Mesenchymal stem cell (in vitro differentiated cells and primary cell): ENCODE data around the gene CAMSAP3.

ENCODE experiments used
- DNase-seq: peaks from one replicate; pipeline ENCODE4 v3.0.0-alpha.2; 2013
- H2AFZ ChIP-seq: one replicate; pipeline ENCODE4 v1.6.1; 2013; ENCODE audit warnings: low read depth, mild to moderate bottlenecking, control low read depth, inconsistent platforms, low read length, moderate library complexity
- H2AK5ac ChIP-seq: 2 replicates; pipeline ENCODE4 v1.6.1; 2013; ENCODE audit warnings: low read length, moderate library complexity, mild to moderate bottlenecking, inconsistent platforms; ENCODE audit not compliant: severe bottlenecking
- H2BK120ac ChIP-seq: one replicate; pipeline ENCODE4 v1.6.1; 2013; ENCODE audit warnings: low read depth, mild to moderate bottlenecking, inconsistent platforms, low read length, moderate library complexity
- H2BK12ac ChIP-seq, 2 experiments: one replicate each; pipeline ENCODE4 v1.6.1; 2013; ENCODE audit warnings: inconsistent platforms in 2 of 2, low read length in 2 of 2, mild to moderate bottlenecking in 2 of 2, moderate library complexity in 2 of 2, control low read depth in 1 of 2
- H2BK15ac ChIP-seq: one replicate; pipeline ENCODE4 v1.6.1; 2013; ENCODE audit warnings: mild to moderate bottlenecking, low read depth, inconsistent platforms; ENCODE audit not compliant: poor library complexity, severe bottlenecking
- H2BK5ac ChIP-seq: 2 replicates; pipeline ENCODE4 v1.6.1; 2013; ENCODE audit warnings: low read depth, mild to moderate bottlenecking, low read length, control low read depth, inconsistent platforms; ENCODE audit not compliant: poor library complexity, severe bottlenecking
- H3K14ac ChIP-seq, 2 experiments: one replicate each; pipeline ENCODE4 v1.6.1; 2013; ENCODE audit warnings: inconsistent platforms in 2 of 2, low read length in 2 of 2, control low read depth in 1 of 2, mild to moderate bottlenecking in 1 of 2, moderate library complexity in 1 of 2
- H3K18ac ChIP-seq, 2 experiments: one replicate each; pipeline ENCODE4 v1.6.1; 2013; ENCODE audit warnings: inconsistent platforms in 2 of 2, low read length in 2 of 2, control low read depth in 1 of 2, low read depth in 1 of 2, mild to moderate bottlenecking in 1 of 2
- H3K23ac ChIP-seq, 2 experiments: one replicate each; pipeline ENCODE4 v1.6.1; 2013; ENCODE audit warnings: inconsistent platforms in 2 of 2, low read length in 2 of 2, mild to moderate bottlenecking in 2 of 2, moderate library complexity in 2 of 2, control low read depth in 1 of 2
- H3K27ac ChIP-seq: 2 replicates; pipeline ENCODE4 v1.5.1; 2013; ENCODE audit warnings: mild to moderate bottlenecking, moderate library complexity, low read length, control low read depth, inconsistent platforms; ENCODE audit not compliant: poor library complexity, severe bottlenecking
- H3K27me3 ChIP-seq, 2 experiments: 2 replicates each; pipeline versions ENCODE4 v1.6.1 to v1.7.0; 2013; ENCODE audit warnings: low read length in 2 of 2, mild to moderate bottlenecking in 2 of 2, moderate library complexity in 2 of 2, control low read depth in 1 of 2, inconsistent platforms in 1 of 2; ENCODE audit not compliant: control insufficient read depth in 1 of 2, insufficient read depth in 1 of 2
- H3K36me3 ChIP-seq, 2 experiments: 2 replicates each; pipeline versions ENCODE4 v1.6.1 to v1.7.0; 2013; ENCODE audit warnings: low read length in 2 of 2, control low read depth in 1 of 2, inconsistent platforms in 1 of 2, low read depth in 1 of 2, mild to moderate bottlenecking in 1 of 2; ENCODE audit not compliant: insufficient read depth in 2 of 2, control insufficient read depth in 1 of 2
- H3K4ac ChIP-seq, 2 experiments: one replicate each; pipeline ENCODE4 v1.6.1; 2013; ENCODE audit warnings: inconsistent platforms in 2 of 2, low read length in 2 of 2, mild to moderate bottlenecking in 2 of 2, moderate library complexity in 2 of 2, control low read depth in 1 of 2, low read depth in 1 of 2
- H3K4me1 ChIP-seq: 2 replicates; pipeline ENCODE4 v1.6.1; 2013; ENCODE audit warnings: low read depth, low read length, control low read depth; ENCODE audit not compliant: control insufficient read depth, insufficient read depth
- H3K4me2 ChIP-seq: 2 replicates; pipeline ENCODE4 v1.6.1; 2013; ENCODE audit warnings: low read length, mild to moderate bottlenecking, inconsistent platforms; ENCODE audit not compliant: poor library complexity, severe bottlenecking
- H3K4me3 ChIP-seq, 2 experiments: 2 replicates each; pipeline versions ENCODE4 v1.5.1 to v1.7.0; 2013; ENCODE audit warnings: low read length in 2 of 2, mild to moderate bottlenecking in 2 of 2, control low read depth in 1 of 2, low read depth in 1 of 2; ENCODE audit not compliant: insufficient read depth in 1 of 2
- H3K79me1 ChIP-seq: replicated peaks from 2 replicates; pipeline ENCODE4 v1.6.1; 2013; ENCODE audit warnings: mild to moderate bottlenecking, control low read depth, low read length, inconsistent platforms; ENCODE audit not compliant: poor library complexity, severe bottlenecking
- H3K9ac ChIP-seq: 2 replicates; pipeline ENCODE4 v1.7.0; 2013; ENCODE audit warnings: mild to moderate bottlenecking, low read length, moderate library complexity
- H3K9me3 ChIP-seq: 2 replicates; pipeline ENCODE4 v1.7.0; 2013; ENCODE audit warnings: mild to moderate bottlenecking, low read length; ENCODE audit not compliant: control insufficient read depth
- H4K8ac ChIP-seq: one replicate; pipeline ENCODE4 v1.6.1; 2013; ENCODE audit warnings: inconsistent platforms, mild to moderate bottlenecking, low read length, moderate library complexity
- H4K91ac ChIP-seq: one replicate; pipeline ENCODE4 v1.6.1; 2013; ENCODE audit warnings: mild to moderate bottlenecking, low read length, inconsistent platforms
- WGBS: methylation state at CpG from one replicate; pipeline ENCODE4 v1.1.7; 2013; ENCODE audit warnings: mixed read lengths; 5-methylcytosine and 5-hydroxymethylcytosine counted together

Gene CAMSAP3

DNA sequence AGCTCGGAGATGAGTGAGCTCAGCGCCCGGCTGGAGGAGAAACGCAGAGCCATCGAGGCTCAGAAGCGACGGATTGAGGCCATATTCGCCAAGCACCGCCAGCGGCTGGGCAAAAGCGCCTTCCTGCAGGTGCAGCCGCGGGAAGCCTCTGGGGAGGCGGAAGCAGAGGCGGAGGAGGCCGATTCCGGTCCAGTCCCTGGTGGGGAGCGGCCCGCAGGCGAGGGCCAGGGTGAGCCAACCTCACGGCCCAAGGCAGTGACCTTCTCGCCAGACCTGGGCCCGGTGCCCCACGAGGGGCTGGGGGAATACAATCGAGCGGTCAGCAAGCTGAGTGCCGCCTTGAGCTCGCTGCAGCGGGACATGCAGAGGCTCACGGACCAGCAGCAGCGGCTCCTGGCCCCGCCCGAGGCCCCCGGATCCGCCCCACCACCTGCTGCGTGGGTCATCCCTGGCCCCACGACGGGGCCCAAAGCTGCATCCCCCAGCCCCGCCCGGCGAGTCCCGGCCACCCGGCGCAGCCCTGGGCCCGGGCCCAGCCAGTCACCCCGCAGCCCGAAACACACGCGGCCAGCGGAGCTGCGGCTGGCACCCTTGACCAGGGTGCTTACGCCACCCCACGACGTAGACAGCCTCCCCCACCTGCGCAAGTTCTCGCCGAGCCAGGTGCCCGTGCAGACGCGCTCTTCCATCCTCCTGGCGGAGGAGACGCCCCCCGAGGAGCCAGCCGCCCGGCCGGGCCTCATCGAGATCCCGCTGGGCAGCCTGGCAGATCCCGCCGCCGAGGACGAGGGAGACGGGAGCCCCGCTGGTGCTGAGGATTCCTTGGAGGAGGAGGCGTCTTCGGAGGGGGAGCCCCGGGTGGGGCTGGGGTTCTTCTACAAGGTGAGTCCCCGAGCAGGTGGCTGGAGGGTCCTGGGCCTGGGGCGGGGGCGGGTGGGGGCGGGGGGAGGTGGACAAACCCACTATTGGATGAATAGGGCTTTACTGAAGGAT is 16.9 kb downstream of the CAMSAP3 start:
- Histone ChIP-seq H2BK5ac (no peak overlapping the region), H2BK12ac (no peak overlapping the region), H3K27me3 (no peaks in the 10 kb centered on the region), H2AK5ac (no peak overlapping the region), H4K91ac (peak overlapping the region; percentile 27), H3K4me1 (no peaks in the 10 kb centered on the region), H3K4ac (no peak overlapping the region), H3K23ac (no peak overlapping the region), H3K27ac (no peak overlapping the region), H3K36me3 (peaks cover 0 to 15% of the 10 kb centered on the region in 2 experiments), H3K9me3 (no peaks in the 10 kb centered on the region), H3K79me1 (no peaks in the 10 kb centered on the region), H3K18ac (no peak overlapping the region), H3K4me2 (no peak overlapping the region), H4K8ac (no peak overlapping the region), H3K9ac (no peak overlapping the region), H3K14ac (no peak overlapping the region), H2AFZ (no peak overlapping the region), H3K4me3 (no peak overlapping the region), H2BK120ac (no peak overlapping the region), H2BK15ac (no peak overlapping the region)
- WGBS, result 90% methylated on average over 77 of the region's 81 CpGs
- no peak for DNase-seq

- Histone ChIP-seq H3K14ac (no peak overlapping the region), H2BK12ac (no peak overlapping the region), H3K79me1 (no peaks in the 10 kb centered on the region), H3K9me3 (no peaks in the 10 kb centered on the region), H3K36me3 (peaks cover 6 to 40% of the 10 kb centered on the region in 2 experiments), H3K27me3 (no peaks in the 10 kb centered on the region), H3K4me1 (no peaks in the 10 kb centered on the region), H3K18ac (no peak overlapping the region), H3K23ac (no peak overlapping the region), H2BK15ac (no peak overlapping the region), H2AFZ (no peak overlapping the region), H3K9ac (no peak overlapping the region), H3K27ac (no peak overlapping the region), H3K4me3 (no peak overlapping the region), H4K8ac (no peak overlapping the region), H3K4ac (no peak overlapping the region), H3K4me2 (no peak overlapping the region), H2BK5ac (no peak overlapping the region), H4K91ac (no peak overlapping the region), H2AK5ac (no peak overlapping the region), H2BK120ac (no peak overlapping the region)
- DNase-seq, result no peak
- 93% methylated on average over 50 of the region's 59 CpGs for WGBS
Measured at GRCh38 chr19:7614859-7615741, 19.4 kb downstream of the CAMSAP3 start.

DNA sequence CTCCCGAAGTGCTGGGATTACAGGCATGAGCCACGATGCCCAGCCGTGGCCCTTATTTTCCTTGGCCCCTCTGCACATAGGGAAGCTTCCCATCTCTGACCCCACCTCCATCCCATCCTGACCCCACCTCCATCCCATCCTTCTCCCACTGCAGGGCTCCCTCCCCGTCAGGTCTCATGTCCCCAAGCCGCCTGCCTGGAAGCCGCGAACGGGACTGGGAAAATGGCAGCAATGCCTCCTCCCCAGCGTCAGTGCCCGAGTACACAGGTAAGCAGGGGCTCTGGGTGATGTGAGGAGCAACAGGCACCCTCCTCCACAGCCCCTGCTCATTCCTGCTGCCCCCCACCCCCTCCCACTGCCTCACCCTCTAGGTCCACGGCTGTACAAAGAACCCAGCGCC is 21.5 kb downstream of the CAMSAP3 start:
- 95% methylated on average over 12 of the region's 12 CpGs for WGBS
- no peak overlapping the region for H3K27ac ChIP-seq
- H2BK15ac ChIP-seq, result no peak overlapping the region
- H2BK5ac ChIP-seq, result no peak overlapping the region
- H4K91ac ChIP-seq, result no peak overlapping the region
- no peaks in the 10 kb centered on the region for H3K9me3 ChIP-seq
- H2BK12ac ChIP-seq, result no peak overlapping the region
- no peak for DNase-seq
- no peak overlapping the region for H3K4me3 ChIP-seq
- no peak overlapping the region for H3K4me2 ChIP-seq
- H3K27me3 ChIP-seq, result no peaks in the 10 kb centered on the region
- H4K8ac ChIP-seq, result no peak overlapping the region
- H3K9ac ChIP-seq, result no peak overlapping the region
- H3K18ac ChIP-seq, result no peak overlapping the region
- H3K14ac ChIP-seq, result no peak overlapping the region
- peaks cover 5% of the 10 kb centered on the region for H3K79me1 ChIP-seq
- no peak overlapping the region for H3K23ac ChIP-seq
- H3K36me3 ChIP-seq, result peaks cover 22 to 60% of the 10 kb centered on the region in 2 experiments
- no peaks in the 10 kb centered on the region for H3K4me1 ChIP-seq
- no peak overlapping the region for H2AFZ ChIP-seq
- H2AK5ac ChIP-seq, result no peak overlapping the region
- no peak overlapping the region for H3K4ac ChIP-seq
- H2BK120ac ChIP-seq, result no peak overlapping the region

- no peak overlapping the region for H3K4me2 ChIP-seq
- no peak overlapping the region for H2BK120ac ChIP-seq
- H2BK15ac ChIP-seq, result no peak overlapping the region
- peaks cover 10% of the 10 kb centered on the region for H3K79me1 ChIP-seq
- H3K9me3 ChIP-seq, result no peaks in the 10 kb centered on the region
- H3K4me3 ChIP-seq, result no peak overlapping the region
- no peak overlapping the region for H4K8ac ChIP-seq
- H3K4ac ChIP-seq, result no peak overlapping the region
- no peak overlapping the region for H4K91ac ChIP-seq
- no peak overlapping the region for H2BK12ac ChIP-seq
- H3K27ac ChIP-seq, result no peak overlapping the region
- no peak overlapping the region for H2AFZ ChIP-seq
- no peak overlapping the region for H3K14ac ChIP-seq
- H3K23ac ChIP-seq, result no peak overlapping the region
- no peak overlapping the region for H2BK5ac ChIP-seq
- no peak overlapping the region for H3K18ac ChIP-seq
- DNase-seq, result no peak
- 97% methylated on average over 26 of the region's 28 CpGs for WGBS
- H3K9ac ChIP-seq, result no peak overlapping the region
- H3K36me3 ChIP-seq, result peaks cover 28 to 63% of the 10 kb centered on the region in 2 experiments
- H3K4me1 ChIP-seq, result no peaks in the 10 kb centered on the region
- no peak overlapping the region for H2AK5ac ChIP-seq
- H3K27me3 ChIP-seq, result no peaks in the 10 kb centered on the region
Measured at GRCh38 chr19:7617735-7618134, 22.1 kb downstream of the CAMSAP3 start.
